HepG2 (cell line): ENCODE measurements around the gene L1CAM. TPM values are rescaled to one million over a fixed set of nuclear protein-coding genes. Genes with fewer than 3 reads are reported as not detected.

Experiments used
- DR1 ChIP-seq: sonication (generic); formaldehyde crosslinking; IDR thresholded peaks from 2 replicates; pipeline ENCODE4 v1.8.0; 2021; ENCODE audit warnings: mild to moderate bottlenecking, missing genetic modification reagents, inconsistent platforms
- NR2C2 ChIP-seq: sonication (generic); formaldehyde crosslinking; IDR thresholded peaks from 2 replicates; pipeline ENCODE4 v1.4.0; 2020; ENCODE audit warnings: missing genetic modification reagents, mild to moderate bottlenecking, moderate library complexity, borderline replicate concordance
- POLR2G ChIP-seq: fragments of 200-400 bp; formaldehyde crosslinking; IDR thresholded peaks from 2 replicates; pipeline ENCODE4 v1.6.1; 2018; ENCODE audit warnings: mild to moderate bottlenecking, low read depth, low read length, moderate library complexity
- SRSF1 ChIP-seq: fragments of 200-400 bp; formaldehyde crosslinking; optimal IDR thresholded peaks from 2 replicates; pipeline ENCODE3; 2017; ENCODE audit warnings: mild to moderate bottlenecking, low read depth, low read length, moderate library complexity
- THRA ChIP-seq: sonication (generic); formaldehyde crosslinking; IDR thresholded peaks from 2 replicates; pipeline ENCODE4 v1.4.0; 2020; ENCODE audit warnings: missing genetic modification reagents, borderline replicate concordance
- ZNF317 ChIP-seq: sonication (generic); formaldehyde crosslinking; IDR thresholded peaks from 2 replicates; pipeline ENCODE4 v1.5.0; 2020; ENCODE audit warnings: mild to moderate bottlenecking, missing genetic modification reagents
- ZNF562 ChIP-seq: sonication (generic); formaldehyde crosslinking; IDR thresholded peaks from 2 replicates; pipeline ENCODE4 v1.8.0; 2022; ENCODE audit warnings: missing genetic modification reagents, borderline replicate concordance
- polyA plus RNA-seq, 8 experiments: library from polyadenylated mRNA; depleted of rRNA in 3 of 8; stranded (reverse) in 7 of 8; unstranded in 1 of 8; fragments of >200 nt; fragmentation: Illumina TruSeq in 4 of 8; extraction: Trizol in 4 of 8; gene quantifications; 2 replicates each; pipeline versions ENCODE4 v1.2.1 to v1.2.3, GENCODE V29; 2011 to 2016; ENCODE audit warnings: low read depth in 4 of 8, missing spikeins in 1 of 8, mixed read lengths in 1 of 8; ENCODE audit not compliant: insufficient read depth in 1 of 8
- total RNA-seq, 5 experiments: library from RNA; depleted of rRNA; stranded (reverse); fragments of >200 nt; fragmentation: Illumina TruSeq; extraction: Trizol; gene quantifications; 2 replicates each; pipeline ENCODE4 v1.2.3, GENCODE V29; 2016; ENCODE audit warnings: low read depth in 1 of 5
- TF ChIP-seq, protein P1 (sequence below): sonication (generic); formaldehyde crosslinking; IDR thresholded peaks from 2 replicates; pipeline ENCODE4 v1.4.0; 2020; ENCODE audit warnings: missing genetic modification reagents
- TF ChIP-seq, protein P2 (sequence below): sonication (generic); formaldehyde crosslinking; IDR thresholded peaks from 2 replicates; pipeline ENCODE4 v1.4.0; 2020; ENCODE audit warnings: missing genetic modification reagents

Gene L1CAM
- total and polyA plus RNA-seq, 2 of the 13 experiments (the other 11 are each of a cell fraction or from before 2014, with no cell fraction given): 1.4 to 2.0 TPM

DNA sequence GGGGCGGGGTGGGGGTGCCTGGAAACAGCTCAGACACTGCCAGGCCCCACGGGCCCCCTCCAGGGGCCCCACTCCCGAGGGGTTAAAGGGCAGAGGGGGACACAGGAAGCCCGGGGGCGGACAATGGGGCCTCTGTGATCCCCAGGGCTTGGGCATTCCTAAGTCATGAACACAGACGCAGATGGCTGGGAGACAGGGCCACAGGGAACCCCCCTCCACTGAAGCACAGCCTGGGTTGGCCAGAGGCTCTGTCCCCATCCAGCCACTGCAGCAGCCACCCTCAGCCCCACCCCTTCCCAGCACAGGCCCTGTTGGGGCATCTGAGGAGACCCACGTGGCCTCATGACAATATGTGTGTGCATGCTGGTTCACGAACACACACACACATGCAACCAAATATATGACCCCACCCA lies 3.9 kb downstream of the L1CAM start (continued):
- TF ChIP-seq, protein P1, sequence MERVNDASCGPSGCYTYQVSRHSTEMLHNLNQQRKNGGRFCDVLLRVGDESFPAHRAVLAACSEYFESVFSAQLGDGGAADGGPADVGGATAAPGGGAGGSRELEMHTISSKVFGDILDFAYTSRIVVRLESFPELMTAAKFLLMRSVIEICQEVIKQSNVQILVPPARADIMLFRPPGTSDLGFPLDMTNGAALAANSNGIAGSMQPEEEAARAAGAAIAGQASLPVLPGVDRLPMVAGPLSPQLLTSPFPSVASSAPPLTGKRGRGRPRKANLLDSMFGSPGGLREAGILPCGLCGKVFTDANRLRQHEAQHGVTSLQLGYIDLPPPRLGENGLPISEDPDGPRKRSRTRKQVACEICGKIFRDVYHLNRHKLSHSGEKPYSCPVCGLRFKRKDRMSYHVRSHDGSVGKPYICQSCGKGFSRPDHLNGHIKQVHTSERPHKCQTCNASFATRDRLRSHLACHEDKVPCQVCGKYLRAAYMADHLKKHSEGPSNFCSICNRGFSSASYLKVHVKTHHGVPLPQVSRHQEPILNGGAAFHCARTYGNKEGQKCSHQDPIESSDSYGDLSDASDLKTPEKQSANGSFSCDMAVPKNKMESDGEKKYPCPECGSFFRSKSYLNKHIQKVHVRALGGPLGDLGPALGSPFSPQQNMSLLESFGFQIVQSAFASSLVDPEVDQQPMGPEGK (CRISPR knock-in tag): peak; percentile 90
- peak; percentile 73; the same call in 1 of the 2 replicates for TF ChIP-seq NR2C2 (CRISPR knock-in tag)
- TF ChIP-seq DR1 (CRISPR knock-in tag): 0 out of 2 replicates have a peak, but pooled peaks have one; percentile 31
- TF ChIP-seq ZNF317 (CRISPR knock-in tag): no peak
- TF ChIP-seq, protein P2, sequence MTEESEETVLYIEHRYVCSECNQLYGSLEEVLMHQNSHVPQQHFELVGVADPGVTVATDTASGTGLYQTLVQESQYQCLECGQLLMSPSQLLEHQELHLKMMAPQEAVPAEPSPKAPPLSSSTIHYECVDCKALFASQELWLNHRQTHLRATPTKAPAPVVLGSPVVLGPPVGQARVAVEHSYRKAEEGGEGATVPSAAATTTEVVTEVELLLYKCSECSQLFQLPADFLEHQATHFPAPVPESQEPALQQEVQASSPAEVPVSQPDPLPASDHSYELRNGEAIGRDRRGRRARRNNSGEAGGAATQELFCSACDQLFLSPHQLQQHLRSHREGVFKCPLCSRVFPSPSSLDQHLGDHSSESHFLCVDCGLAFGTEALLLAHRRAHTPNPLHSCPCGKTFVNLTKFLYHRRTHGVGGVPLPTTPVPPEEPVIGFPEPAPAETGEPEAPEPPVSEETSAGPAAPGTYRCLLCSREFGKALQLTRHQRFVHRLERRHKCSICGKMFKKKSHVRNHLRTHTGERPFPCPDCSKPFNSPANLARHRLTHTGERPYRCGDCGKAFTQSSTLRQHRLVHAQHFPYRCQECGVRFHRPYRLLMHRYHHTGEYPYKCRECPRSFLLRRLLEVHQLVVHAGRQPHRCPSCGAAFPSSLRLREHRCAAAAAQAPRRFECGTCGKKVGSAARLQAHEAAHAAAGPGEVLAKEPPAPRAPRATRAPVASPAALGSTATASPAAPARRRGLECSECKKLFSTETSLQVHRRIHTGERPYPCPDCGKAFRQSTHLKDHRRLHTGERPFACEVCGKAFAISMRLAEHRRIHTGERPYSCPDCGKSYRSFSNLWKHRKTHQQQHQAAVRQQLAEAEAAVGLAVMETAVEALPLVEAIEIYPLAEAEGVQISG (CRISPR knock-in tag): 0 out of 2 replicates have a peak, but pooled peaks have one; percentile 23
- peak; percentile 34 for TF ChIP-seq SRSF1
- no peak for TF ChIP-seq ZNF562 (CRISPR knock-in tag)
- TF ChIP-seq THRA: peak; percentile 79; the same call in 1 of the 2 replicates
- TF ChIP-seq POLR2G: peak; percentile 8; the same call in 1 of the 2 replicates
